ENCODE results near the gene HS3ST4. TPM values are rescaled to one million over a fixed set of nuclear protein-coding genes. Genes with fewer than 3 reads are reported as not detected.

The HS3ST4 gene
- polyA plus RNA-seq, 1 donor from 2014 or later: 13.0 TPM

GRCh38 chr16:25812215-25812614 lies 120.5 kb downstream of the HS3ST4 start:
- H3K27me3 ChIP-seq (ENCODE audit: insufficient read depth, low read depth, low read length): no peaks in the 10 kb centered on the region
- H3K79me2 ChIP-seq (replicated peaks; ENCODE audit: insufficient read depth, low read length): no peaks in the 10 kb centered on the region
- no peak overlapping the region for H2AFZ ChIP-seq (ENCODE audit: low read depth, low read length)
- H3K9me3 ChIP-seq (ENCODE audit: low read length): no peaks in the 10 kb centered on the region
- no peaks in the 10 kb centered on the region for H3K9me2 ChIP-seq (ENCODE audit: insufficient read depth, low read length)
- H3K36me3 ChIP-seq (ENCODE audit: insufficient read depth, low read length): no peaks in the 10 kb centered on the region
- H3K4me3 ChIP-seq (ENCODE audit: low read length): no peak overlapping the region
- TF ChIP-seq EZH2 (IDR thresholded peaks at IDR 0.05; ENCODE audit: borderline replicate concordance, insufficient read depth, low read length, poor library complexity, severe bottlenecking) (no peak), SMC3 (conservative IDR thresholded peaks at IDR 0.05; ENCODE audit: poor library complexity) (no peak), RAD21 (conservative IDR thresholded peaks at IDR 0.05) (no peak)
- TF ChIP-seq, protein P1, sequence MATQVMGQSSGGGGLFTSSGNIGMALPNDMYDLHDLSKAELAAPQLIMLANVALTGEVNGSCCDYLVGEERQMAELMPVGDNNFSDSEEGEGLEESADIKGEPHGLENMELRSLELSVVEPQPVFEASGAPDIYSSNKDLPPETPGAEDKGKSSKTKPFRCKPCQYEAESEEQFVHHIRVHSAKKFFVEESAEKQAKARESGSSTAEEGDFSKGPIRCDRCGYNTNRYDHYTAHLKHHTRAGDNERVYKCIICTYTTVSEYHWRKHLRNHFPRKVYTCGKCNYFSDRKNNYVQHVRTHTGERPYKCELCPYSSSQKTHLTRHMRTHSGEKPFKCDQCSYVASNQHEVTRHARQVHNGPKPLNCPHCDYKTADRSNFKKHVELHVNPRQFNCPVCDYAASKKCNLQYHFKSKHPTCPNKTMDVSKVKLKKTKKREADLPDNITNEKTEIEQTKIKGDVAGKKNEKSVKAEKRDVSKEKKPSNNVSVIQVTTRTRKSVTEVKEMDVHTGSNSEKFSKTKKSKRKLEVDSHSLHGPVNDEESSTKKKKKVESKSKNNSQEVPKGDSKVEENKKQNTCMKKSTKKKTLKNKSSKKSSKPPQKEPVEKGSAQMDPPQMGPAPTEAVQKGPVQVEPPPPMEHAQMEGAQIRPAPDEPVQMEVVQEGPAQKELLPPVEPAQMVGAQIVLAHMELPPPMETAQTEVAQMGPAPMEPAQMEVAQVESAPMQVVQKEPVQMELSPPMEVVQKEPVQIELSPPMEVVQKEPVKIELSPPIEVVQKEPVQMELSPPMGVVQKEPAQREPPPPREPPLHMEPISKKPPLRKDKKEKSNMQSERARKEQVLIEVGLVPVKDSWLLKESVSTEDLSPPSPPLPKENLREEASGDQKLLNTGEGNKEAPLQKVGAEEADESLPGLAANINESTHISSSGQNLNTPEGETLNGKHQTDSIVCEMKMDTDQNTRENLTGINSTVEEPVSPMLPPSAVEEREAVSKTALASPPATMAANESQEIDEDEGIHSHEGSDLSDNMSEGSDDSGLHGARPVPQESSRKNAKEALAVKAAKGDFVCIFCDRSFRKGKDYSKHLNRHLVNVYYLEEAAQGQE (IDR thresholded peaks at IDR 0.05; ENCODE audit: borderline replicate concordance): no peak
- no peak overlapping the region for H3K27ac ChIP-seq (ENCODE audit: low read length)
- no peaks in the 10 kb centered on the region for H3F3A ChIP-seq (ENCODE audit: insufficient read depth, low read length, poor library complexity, severe bottlenecking)
- H3K9ac ChIP-seq (ENCODE audit: low read length): no peak overlapping the region
- no peaks in the 10 kb centered on the region for H4K20me1 ChIP-seq (ENCODE audit: insufficient read depth)
- no peak overlapping the region for H3K4me2 ChIP-seq (ENCODE audit: low read length)

DNA sequence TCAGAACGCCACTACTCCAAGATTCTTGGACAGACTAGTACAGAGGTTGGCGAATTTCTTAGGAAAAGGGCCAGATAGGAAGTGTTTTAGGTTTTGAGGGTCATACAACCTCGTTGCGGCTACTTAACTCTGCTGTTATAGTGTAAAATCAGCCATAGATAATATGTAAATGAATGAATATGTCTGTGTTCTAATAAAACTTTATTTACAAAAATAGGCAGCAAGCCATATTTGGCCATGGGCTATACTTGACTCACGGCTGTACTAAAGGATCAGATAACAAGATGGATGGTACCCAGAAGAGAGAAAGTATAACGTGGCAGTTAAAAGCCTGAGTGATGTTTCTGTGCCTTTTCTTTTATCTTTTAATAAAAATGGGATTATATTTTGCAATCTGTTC lies 125.5 kb downstream of the HS3ST4 start:
- H3K27me3 ChIP-seq (ENCODE audit: insufficient read depth, low read depth, low read length): no peaks in the 10 kb centered on the region
- no peaks in the 10 kb centered on the region for H3K36me3 ChIP-seq (ENCODE audit: insufficient read depth, low read length)
- H3F3A ChIP-seq (ENCODE audit: insufficient read depth, low read length, poor library complexity, severe bottlenecking): no peaks in the 10 kb centered on the region
- H3K9ac ChIP-seq (ENCODE audit: low read length): no peak overlapping the region
- H3K9me3 ChIP-seq (ENCODE audit: low read length): no peaks in the 10 kb centered on the region
- no peak overlapping the region for H3K27ac ChIP-seq (ENCODE audit: low read length)
- TF ChIP-seq MXI1 (conservative IDR thresholded peaks at IDR 0.05; ENCODE audit: poor library complexity, severe bottlenecking) (no peak), EP300 (conservative IDR thresholded peaks at IDR 0.05; ENCODE audit: poor library complexity, severe bottlenecking) (no peak), EZH2 (IDR thresholded peaks at IDR 0.05; ENCODE audit: borderline replicate concordance, insufficient read depth, low read length, poor library complexity, severe bottlenecking) (no peak), SMC3 (conservative IDR thresholded peaks at IDR 0.05; ENCODE audit: poor library complexity) (no peak), RAD21 (conservative IDR thresholded peaks at IDR 0.05) (no peak), TAF1 (IDR thresholded peaks at IDR 0.05; ENCODE audit: low read depth) (no peak), POLR2AphosphoS5 (IDR thresholded peaks at IDR 0.05) (no peak), CTCF (IDR thresholded peaks at IDR 0.05; ENCODE audit: poor library complexity, severe bottlenecking) (no peak)
- TF ChIP-seq, protein P1 (IDR thresholded peaks at IDR 0.05; ENCODE audit: borderline replicate concordance): no peak
- no peak overlapping the region for H2AFZ ChIP-seq (ENCODE audit: low read depth, low read length)
- no peaks in the 10 kb centered on the region for H4K20me1 ChIP-seq (ENCODE audit: insufficient read depth)
- no peaks in the 10 kb centered on the region for H3K79me2 ChIP-seq (replicated peaks; ENCODE audit: insufficient read depth, low read length)
- no peaks in the 10 kb centered on the region for H3K9me2 ChIP-seq (ENCODE audit: insufficient read depth, low read length)
- H3K4me2 ChIP-seq (ENCODE audit: low read length): no peak overlapping the region
- no peak overlapping the region for H3K4me3 ChIP-seq (ENCODE audit: low read length)

All from neural cell (in vitro differentiated cells).